Tibial nerve (tissue), 4 donors: ENCODE results near the gene SLC48A1. TPM values are rescaled to one million over a fixed set of nuclear protein-coding genes. Genes with fewer than 3 reads are reported as not detected.

Source experiments
- DNase-seq, 2 donors: peaks; one replicate each; pipeline ENCODE4 v3.0.0-alpha.2; 2019; ENCODE audit warnings: low spot score in 2 of 2
- H3K27ac ChIP-seq, 4 donors: fragments of 200-600 bp; sonication (generic) in 3 of 4; one replicate each; pipeline ENCODE4 v1.5.1; 2017 to 2019; ENCODE audit warnings: mild to moderate bottlenecking in 1 of 4
- H3K27me3 ChIP-seq, 2 donors: fragments of 200-600 bp; sonication (generic) in 1 of 2; one replicate each; pipeline versions ENCODE4 v1.5.1 to v1.6.0; 2017 to 2019
- H3K36me3 ChIP-seq, 3 donors: fragments of 200-600 bp; sonication (generic); one replicate each; pipeline ENCODE4 v1.5.1; 2018 to 2019
- H3K4me1 ChIP-seq, 4 donors: fragments of 200-600 bp; sonication (generic) in 3 of 4; one replicate each; pipeline ENCODE4 v1.5.1; 2017 to 2019
- H3K4me3 ChIP-seq, 4 donors: fragments of 200-600 bp; sonication (generic) in 3 of 4; one replicate each; pipeline ENCODE4 v1.5.1; 2017 to 2019; ENCODE audit warnings: mild to moderate bottlenecking in 1 of 4, moderate library complexity in 1 of 4
- H3K9me3 ChIP-seq, 4 donors: fragments of 200-600 bp; sonication (generic) in 3 of 4; one replicate each; pipeline ENCODE4 v1.5.1; 2017 to 2019
- CTCF ChIP-seq, 5 experiments: fragments of 200-600 bp in 3 of 5; fragments of 450-650 bp in 2 of 5; sonication (generic) in 3 of 5; IDR thresholded peaks; one replicate each; pipeline ENCODE4 v1.5.1; 2016 to 2019; ENCODE audit warnings: antibody characterized with exemption in 5 of 5, mild to moderate bottlenecking in 3 of 5, moderate library complexity in 2 of 5
- EP300 ChIP-seq, 2 donors: sonication (generic); formaldehyde crosslinking; IDR thresholded peaks; one replicate each; pipeline ENCODE4 v1.6.1; 2017; ENCODE audit warnings: antibody characterized with exemption in 2 of 2, mild to moderate bottlenecking in 1 of 2
- POLR2A ChIP-seq, 2 donors: fragments of 450-650 bp; IDR thresholded peaks; one replicate each; pipeline ENCODE4 v1.6.1; 2017; ENCODE audit warnings: antibody characterized with exemption in 2 of 2, mild to moderate bottlenecking in 2 of 2, moderate library complexity in 2 of 2
- WGBS, 2 donors: methylation state at CpG; one replicate each; pipeline ENCODE4 v1.1.5; 2018; 5-methylcytosine and 5-hydroxymethylcytosine counted together
- total RNA-seq, 4 donors: library from RNA; depleted of rRNA; stranded (reverse); fragments of >200 nt; gene quantifications; one replicate each; pipeline ENCODE4 v1.1.0, GENCODE V29; 2016

Gene SLC48A1
- total RNA-seq = 10 to 100 TPM; 24.6 to 37.9 (median 33.8) TPM

GRCh38 chr12:47773062-47773857, at the start of gene SLC48A1:
Gene SLC48A1 (plus strand): TSS chr12:47773238. CDS start chr12:47773305, 67 bp downstream.
- H3K27me3 ChIP-seq = no peaks in the 10 kb centered on the region
- WGBS, 2 donors = 0% methylated on average over 9 to 48 of the region's 106 CpGs

GRCh38 chr12:47725091-47725772, 47.8 kb upstream of the SLC48A1 start, which contains the start of gene ENDOU:
Gene ENDOU (minus strand): TSS chr12:47725490. CDS start chr12:47725413, 77 bp downstream.
- H3K9me3 ChIP-seq = no peaks in the 10 kb centered on the region
- peaks cover 0 to 30% (median 1%) of the 10 kb centered on the region in 4 donors for H3K4me1 ChIP-seq
- H3K27ac ChIP-seq = no peak within 1 kb of the TSS
- WGBS, 2 donors = 93 to 94% methylated on average over 8 of the region's 8 CpGs
- H3K27me3 ChIP-seq = no peaks in the 10 kb centered on the region
- DNase-seq = no peak
- no peak within 1 kb of the TSS for H3K4me3 ChIP-seq
- TF ChIP-seq EP300 (IDR thresholded peaks at IDR 0.05) (no peak), CTCF (IDR thresholded peaks at IDR 0.05) (no peak)
- H3K36me3 ChIP-seq = peaks cover 0 to 27% (median 0%) of the 10 kb centered on the region in 3 donors

More at GRCh38 chr12:47773062-47773857, at the start of gene SLC48A1:
- H3K9me3 ChIP-seq = no peaks in the 10 kb centered on the region
- TF ChIP-seq POLR2A (IDR thresholded peaks at IDR 0.05) (peak; percentile 41 to 51), EP300 (IDR thresholded peaks at IDR 0.05) (peak in 1 of 2 donors; percentile 31), CTCF (IDR thresholded peaks at IDR 0.05) (peak in 3 of 5 experiments; percentile 10 to 73 (median 48))
- peak in 1 of 2 donors; percentile 43 for DNase-seq
- peak within 1 kb of the TSS; percentile 61 to 90 (median 75) for H3K27ac ChIP-seq
- H3K36me3 ChIP-seq = no peaks in the 10 kb centered on the region
- H3K4me3 ChIP-seq = peak within 1 kb of the TSS; percentile 44 to 99 (median 84)
- H3K4me1 ChIP-seq = peaks cover 0 to 64% (median 44%) of the 10 kb centered on the region in 4 donors

GRCh38 chr12:47725893-47726292, 47.1 kb upstream of the SLC48A1 start:
- Histone ChIP-seq H3K4me3 (no peak overlapping the region), H3K4me1 (peaks cover 0 to 34% (median 3%) of the 10 kb centered on the region in 4 donors), H3K9me3 (no peaks in the 10 kb centered on the region), H3K36me3 (peaks cover 0 to 20% (median 0%) of the 10 kb centered on the region in 3 donors), H3K27me3 (no peaks in the 10 kb centered on the region), H3K27ac (no peak overlapping the region)
- TF ChIP-seq EP300 (IDR thresholded peaks at IDR 0.05) = no peak
- TF ChIP-seq POLR2A (IDR thresholded peaks at IDR 0.05) = no peak
- no peak for TF ChIP-seq CTCF (IDR thresholded peaks at IDR 0.05)
- WGBS, 2 donors = 36 to 50% methylated on average over 5 of the region's 5 CpGs
- no peak for DNase-seq

- Histone ChIP-seq H3K36me3 (peaks cover 0 to 2% (median 0%) of the 10 kb centered on the region in 3 donors), H3K4me1 (peaks cover 0 to 44% (median 3%) of the 10 kb centered on the region in 4 donors), H3K27me3 (no peaks in the 10 kb centered on the region), H3K9me3 (no peaks in the 10 kb centered on the region), H3K4me3 (no peak overlapping the region), H3K27ac (peak overlapping the region in 1 of 4 donors; percentile 20)
- TF ChIP-seq CTCF (IDR thresholded peaks at IDR 0.05) (no peak), POLR2A (IDR thresholded peaks at IDR 0.05) (no peak), EP300 (IDR thresholded peaks at IDR 0.05) (no peak)
- 42 to 46% methylated on average over 3 of the region's 3 CpGs for WGBS, 2 donors
- DNase-seq = no peak
Observed at GRCh38 chr12:47729233-47729632, 43.8 kb upstream of the SLC48A1 start.
